ENCODE results near the gene CFAP61. TPM values are rescaled to one million over a fixed set of nuclear protein-coding genes. Genes with fewer than 3 reads are reported as not detected.

CFAP61 gene
- total RNA-seq, 1 donor from 2014 or later = not detected

DNA sequence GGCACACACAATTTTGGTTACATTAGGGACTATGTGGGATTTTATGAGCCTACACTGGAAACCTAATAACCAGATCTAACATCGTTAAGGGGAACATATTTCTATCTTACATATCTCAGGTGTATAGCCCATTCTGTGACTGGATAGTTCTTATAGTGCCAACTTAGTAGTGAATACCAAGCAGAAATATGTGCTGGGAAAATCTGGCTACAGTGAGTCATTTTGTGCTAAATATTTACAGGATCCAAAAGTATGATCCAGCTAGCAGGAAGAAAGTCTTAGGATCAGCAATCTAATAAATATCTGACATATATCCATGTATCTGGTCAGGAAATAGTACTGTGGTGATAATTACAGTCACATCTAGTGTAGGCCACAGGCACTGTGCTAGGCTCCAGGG, 221.0 kb downstream of the CFAP61 start:
- no peak for DNase-seq (ENCODE audit: low read depth in 2 of 2)

DNA sequence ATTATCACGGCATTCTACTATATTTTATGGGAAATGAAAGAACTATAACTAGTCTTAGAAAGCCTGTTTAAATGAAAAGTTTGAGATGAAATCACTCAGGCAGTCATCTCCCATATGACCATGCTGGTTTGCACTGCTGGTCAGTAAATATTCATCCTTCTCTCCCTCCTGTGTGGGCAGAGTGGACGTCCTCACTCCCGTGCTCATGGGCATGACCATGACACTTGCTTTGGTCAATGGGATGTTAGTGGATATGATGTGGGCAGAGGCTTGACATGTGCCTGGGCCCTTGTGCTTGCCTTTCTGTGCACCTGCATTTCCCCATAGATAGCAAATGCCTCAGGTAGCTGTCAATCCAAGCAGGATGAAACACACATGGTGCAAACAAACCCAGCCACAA, 222.5 kb downstream of the CFAP61 start:
- DNase-seq (ENCODE audit: low read depth in 2 of 2) = no peak

DNA sequence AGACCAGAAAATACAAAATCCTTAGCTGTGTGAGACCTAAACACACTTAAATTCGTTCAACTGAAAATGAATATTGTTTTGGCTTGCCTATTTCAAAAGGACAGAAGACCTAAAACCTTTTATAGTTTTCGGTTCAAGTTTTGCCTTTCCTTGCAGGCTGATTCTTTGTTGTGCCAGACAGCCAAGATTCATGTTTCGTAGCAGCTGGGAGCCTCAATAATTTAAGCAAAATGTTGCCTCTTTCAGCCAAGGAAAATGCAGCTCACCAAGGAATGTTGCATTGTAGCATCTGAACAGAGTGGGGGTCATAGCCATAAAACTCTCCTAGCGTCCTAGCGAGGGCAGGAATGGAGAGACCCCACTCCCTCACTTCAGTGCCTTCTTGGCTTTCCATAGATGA, 223.3 kb downstream of the CFAP61 start:
- no peak for DNase-seq (ENCODE audit: low read depth in 2 of 2)

DNA sequence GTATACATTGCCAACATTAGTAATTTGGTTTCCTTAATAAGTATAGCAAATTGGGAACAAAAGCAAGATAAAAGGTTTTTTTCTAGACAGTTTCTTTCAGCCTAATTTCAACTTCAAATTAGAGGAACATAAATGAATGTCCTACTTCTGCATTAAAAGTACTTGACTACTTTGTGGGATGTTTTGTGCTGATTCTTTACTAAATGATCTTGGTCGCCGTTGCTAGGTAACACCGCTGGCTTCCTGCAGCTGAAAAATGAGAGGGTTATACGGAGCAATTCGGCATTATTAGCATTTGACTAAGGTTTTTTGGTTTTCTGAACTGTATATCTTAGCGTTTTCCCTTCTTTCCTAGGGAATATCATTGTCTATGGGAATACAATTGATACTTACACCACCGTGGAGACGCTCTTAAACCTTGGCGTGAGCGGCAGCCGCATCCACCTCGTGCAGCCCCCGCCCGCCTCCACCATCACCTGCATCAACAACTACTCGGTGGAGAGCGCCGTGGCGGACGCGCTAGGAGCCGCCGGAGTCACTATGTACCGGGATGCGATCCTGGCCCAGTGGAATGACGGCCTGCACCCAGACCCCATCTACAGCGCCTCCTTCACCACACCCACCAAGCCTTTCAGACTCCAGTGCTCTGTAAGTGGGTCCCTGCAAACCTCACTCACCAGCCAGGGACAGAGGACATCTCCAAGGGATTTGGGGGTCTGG, 224.6 kb downstream of the CFAP61 start:
- DNase-seq (ENCODE audit: low read depth in 2 of 2) = no peak

DNA sequence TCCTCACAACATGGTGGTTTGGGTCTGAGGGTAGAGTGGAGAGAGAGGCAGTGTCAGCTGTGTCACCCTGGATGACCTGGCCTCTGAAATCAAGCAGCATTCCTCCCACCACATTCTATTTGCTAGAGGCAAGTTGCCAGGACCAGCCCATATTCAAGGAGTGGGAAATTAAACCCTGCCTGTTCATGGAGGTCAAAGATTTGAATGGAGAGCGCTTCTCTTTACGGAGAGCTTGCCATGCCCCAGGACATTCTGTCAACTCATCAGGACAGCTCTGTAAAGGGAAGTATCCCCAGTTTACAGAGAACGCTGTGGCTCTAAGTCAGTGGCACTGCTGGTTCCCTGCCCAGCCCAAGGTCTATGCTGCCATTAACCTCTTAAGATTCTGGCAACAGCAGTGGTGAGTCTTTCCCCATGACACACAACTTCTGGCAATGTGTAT, 225.6 kb downstream of the CFAP61 start:
- DNase-seq (ENCODE audit: low read depth in 2 of 2) = no peak

DNA sequence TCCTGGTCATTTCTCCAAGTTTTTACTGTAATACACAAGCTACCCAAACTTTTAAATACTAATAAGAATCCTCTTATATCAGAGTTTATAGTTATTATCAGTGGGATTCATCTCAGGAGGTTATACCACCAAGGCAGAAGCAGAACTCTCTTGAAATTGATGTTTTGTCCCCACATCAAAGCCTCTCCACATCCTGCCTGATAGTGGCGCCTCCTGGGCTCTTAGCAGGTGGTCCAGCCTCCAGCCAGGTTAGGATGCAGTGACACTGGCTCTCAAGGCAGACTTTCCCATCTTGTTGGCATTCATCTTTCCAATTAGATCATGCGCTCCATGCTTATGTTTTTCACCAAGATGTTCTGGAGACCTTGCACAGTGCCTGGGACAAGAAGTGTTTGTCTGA, 233.7 kb downstream of the CFAP61 start:
- no peak for DNase-seq (ENCODE audit: low read depth in 2 of 2)

DNA sequence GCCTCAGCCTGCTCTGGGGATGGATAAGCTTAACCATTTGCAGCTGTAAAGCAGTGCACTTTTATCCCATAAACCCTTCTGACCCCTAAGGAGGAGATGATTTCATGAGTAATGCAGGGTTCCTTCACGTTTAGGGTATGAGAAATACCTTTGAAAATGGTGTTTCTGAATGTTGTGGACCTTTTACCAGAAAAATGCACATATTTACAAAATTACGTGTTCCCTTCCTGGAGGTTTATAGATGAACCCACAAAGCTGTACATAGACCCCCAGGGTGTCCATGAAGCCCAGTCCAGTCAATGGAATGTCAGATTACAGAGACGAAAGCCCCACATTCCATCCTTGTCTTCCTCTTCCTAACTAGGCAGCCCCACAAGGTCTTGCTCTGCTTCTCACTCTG, 237.0 kb downstream of the CFAP61 start:
- no peak for DNase-seq (ENCODE audit: low read depth in 2 of 2)

DNA sequence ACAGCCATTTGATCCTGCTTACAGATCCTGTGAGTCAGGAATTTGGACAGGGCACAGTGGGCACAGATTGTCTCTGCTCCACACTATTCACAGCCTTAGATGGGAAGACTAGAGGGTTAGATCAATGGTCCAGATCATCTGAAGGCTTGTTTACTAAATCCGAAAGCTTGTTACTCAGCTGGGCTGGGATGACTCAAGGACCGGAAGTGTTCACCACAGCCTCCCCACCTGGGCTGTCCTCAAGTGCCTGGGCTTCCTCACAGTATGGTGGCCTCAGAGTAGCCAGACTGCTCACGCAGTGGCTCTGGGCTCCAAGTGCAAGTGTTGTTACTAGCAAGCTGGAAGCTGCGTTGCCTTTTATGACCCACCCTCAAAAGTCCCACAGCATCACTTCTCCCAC, 240.1 kb downstream of the CFAP61 start:
- no peak for DNase-seq (ENCODE audit: low read depth in 2 of 2)

DNA sequence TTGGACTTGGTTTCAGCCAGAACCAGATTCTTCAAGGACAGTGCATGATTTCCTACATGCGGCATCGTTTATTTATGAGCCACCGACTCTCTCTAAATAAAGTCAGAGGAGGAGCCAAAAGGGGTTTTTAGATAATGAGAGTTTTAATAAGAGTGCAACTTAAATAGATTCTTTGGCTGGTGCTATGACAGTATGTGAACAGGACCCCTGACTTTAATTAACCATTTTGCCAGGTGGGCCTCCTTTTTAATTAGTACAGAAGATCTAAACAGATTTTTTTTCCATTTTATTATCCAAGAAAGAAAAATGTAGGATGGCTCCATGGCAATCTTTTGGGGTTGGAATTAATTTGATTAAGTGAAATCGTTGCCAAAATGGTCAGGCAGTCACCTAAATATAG, 240.8 kb downstream of the CFAP61 start:
- no peak for DNase-seq (ENCODE audit: low read depth in 2 of 2)

DNA sequence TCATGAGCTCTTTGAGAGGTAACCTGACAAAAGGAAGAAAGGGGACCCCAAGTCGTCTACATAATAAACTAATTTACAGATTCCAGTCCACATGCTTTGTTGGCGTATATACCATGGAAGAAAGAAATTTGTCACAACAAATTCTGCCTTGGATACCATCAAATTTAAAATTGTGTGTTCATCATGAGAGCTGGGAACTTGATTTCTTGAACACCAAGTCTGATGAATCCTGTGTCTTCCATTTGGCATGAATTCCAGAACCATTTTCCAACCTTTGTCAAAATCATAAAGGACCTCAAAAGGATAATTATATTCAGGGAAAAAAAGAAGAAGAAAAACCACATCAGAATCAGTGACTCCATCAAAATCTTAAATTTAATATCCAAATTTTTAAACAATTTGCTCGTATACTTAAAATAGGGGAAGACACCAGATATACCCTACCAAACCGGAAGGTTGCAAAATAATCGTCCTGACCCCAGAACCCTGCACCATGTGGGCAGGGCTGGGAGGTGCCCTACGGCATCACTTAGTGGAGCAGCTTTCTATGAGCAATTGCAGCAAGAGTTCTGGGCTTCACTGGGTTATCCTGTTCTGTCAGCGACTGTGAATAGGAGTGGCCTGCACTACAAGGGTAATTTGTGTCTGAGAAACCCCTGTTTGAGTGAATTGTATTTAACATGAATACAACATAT, 241.5 kb downstream of the CFAP61 start:
- no peak for DNase-seq (ENCODE audit: low read depth in 2 of 2)

DNA sequence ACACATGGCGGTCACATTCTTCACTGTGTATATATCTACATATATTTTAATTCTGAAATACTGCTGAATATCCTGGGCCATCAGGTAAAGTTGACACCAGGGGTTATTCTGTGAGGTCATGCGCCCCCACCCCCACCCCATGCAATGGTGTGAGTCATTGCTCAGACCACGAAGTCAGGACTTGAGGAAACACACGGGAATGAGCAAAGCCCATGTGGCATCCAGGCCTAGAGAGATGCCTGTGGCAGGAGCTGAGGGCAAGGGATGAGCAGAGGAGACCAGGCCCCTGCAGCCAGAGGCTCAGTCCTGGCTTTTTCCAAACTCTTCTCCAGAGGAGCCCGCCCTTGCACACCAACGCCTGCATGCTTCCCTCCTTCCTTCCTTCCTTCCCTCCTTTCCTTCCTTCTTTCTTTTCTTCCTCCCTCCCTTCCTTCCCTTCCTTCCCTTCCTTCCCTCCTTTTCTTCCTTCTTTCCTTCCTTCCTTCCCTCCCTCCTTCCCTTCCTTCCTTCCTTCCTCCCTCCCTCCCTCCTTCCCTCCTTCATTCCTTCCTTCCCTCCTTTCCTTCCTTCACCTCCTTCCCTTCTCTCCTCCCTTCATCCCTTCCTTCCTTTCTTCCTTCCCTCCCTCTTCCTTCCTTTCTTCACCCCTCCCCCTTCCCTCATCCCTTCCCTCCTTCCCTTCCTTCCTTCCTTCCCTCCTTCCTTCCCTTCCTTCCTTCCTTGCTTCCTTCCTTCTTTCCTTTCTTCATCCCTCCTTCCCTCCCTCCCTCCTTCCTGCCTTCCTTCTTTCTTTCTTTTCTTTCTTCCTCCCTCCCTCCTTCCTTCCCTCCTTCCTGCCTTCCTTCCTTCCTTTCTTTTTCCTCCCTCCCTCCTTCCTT, 243.5 kb downstream of the CFAP61 start:
- no peak for DNase-seq (ENCODE audit: low read depth in 2 of 2)

DNA sequence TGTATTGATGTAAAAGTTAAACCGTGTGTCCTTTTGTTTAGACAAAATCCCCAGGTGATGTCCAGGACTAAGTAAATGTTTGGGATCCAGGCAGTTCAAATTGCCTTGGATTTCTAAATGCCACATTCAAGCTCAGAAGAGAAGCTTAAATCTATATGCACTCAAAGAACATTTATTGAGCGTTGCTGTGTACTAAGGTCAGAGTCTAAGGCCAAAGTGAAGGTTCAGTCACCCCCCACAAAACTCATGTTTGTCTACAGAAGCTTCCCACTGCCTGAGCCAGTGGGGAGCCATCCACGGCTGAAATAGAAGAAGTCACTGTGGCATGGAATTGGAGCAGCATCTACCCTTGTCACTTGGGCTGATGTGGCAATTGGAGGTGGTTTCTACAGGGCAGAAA, 244.8 kb downstream of the CFAP61 start:
- no peak for DNase-seq (ENCODE audit: low read depth in 2 of 2)

DNA sequence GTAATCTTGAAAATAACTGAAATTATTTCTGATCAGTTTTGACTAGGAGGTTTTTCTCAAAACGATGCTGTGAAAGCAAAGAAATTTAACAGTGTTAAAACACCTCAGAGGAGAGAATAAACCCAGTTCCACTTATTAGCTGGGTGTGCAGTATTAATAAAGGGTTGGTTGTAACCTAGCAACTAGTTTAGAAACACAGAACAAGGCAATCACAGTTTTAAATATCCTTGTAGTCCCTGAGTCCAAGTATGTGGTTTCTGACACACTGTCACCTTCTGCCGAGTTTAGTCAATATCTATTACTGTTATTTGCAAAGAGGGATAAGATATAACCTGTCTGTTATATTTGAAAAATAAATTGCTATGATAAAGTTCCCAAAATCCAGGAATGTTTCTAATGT, 245.4 kb downstream of the CFAP61 start:
- DNase-seq (ENCODE audit: low read depth in 2 of 2) = no peak

DNA sequence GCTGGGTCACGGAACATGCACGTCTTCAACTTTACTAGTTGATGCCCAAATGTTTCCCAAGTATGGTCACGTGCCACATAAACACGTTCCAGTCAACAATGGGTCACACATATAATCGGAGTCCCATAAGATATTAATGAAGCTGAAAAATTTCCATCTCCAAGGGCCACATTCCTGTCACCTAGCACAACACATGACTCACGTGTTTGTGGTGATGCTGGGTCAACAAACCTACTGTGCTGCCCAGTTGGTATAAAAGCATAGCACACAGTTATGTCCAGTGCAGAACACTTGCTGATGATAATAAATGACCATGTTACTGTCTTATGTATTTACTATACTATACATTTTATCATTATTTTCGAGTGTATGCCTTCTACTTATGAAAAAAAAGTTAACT, 247.6 kb downstream of the CFAP61 start:
- DNase-seq (ENCODE audit: low read depth in 2 of 2) = no peak

DNA sequence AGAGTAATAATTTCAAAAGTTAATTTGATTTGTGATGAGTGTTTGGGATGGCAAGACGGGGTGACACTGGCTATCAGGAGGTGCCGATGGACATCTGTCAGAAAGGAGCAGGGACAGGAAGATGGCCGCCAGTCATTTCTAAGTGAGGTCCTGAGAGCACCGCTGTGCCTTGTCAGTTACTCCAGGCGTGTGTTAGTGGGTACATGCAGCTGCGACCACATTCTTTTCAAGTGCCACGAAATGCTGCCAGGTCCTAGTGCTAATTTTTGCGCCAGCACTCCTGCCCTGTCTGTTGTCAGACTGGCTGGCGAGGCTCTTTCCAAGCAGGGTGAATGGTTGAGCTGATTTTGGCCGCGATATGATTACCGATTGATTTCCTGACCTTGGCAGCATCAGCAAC, 251.0 kb downstream of the CFAP61 start:
- DNase-seq (ENCODE audit: low read depth in 2 of 2) = no peak

DNA sequence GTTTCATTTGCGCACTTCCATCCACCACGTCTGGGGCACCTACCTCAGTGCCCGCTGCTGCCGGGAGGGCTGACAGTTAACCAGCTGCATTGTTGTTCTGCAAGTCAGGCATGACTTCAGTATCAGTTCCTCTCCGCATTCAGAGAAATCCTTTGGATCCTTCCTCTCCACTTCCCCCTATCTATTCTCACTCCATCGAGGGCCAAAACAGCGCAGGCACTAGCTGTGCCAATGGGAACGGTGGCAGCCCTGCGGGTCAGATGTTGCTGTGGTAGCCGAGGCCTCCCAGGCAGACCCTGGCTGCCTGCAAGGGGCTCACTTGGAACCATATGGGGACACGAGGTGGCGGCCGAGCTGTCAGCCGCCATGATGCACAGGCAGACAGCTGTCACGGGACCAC, 251.4 kb downstream of the CFAP61 start:
- DNase-seq (ENCODE audit: low read depth in 2 of 2) = no peak

DNA sequence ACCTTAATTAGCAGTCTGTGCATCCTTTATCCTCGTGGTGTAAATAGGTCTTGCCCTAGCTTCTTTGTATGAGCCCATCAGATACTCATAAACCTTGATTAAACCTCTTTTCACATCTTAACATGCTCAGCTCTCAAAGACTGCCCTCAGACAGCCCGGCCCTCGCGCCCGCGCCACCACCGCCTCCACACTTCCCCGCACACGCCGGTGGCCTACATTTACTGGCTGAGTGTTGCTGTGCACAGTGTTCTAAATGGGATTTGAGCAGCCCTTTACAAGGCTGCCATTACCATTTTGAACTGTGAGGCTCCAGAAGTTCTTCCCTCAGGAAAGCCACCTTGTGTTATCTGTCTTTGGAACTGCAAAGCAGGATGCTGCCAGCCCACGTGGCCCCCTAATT, 252.6 kb downstream of the CFAP61 start:
- no peak for DNase-seq (ENCODE audit: low read depth in 2 of 2)

DNA sequence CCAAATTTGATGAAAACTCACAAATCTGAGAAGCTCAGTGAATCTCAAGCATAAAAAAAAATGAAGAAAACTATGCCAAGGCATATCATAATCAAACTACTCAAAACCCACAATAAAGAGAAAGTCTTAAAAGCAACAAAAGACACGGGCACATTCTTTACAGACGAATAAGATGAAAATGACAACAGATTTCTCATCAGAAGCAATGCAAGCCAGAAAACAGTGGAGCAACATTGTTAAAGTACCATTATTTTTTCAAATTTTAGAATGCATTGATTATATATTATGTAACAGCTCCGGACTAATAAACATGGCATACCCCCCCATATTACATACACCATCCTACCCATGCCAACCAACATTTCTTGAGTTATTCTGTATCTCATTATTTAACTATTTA, 260.2 kb downstream of the CFAP61 start:
- DNase-seq (ENCODE audit: low read depth in 2 of 2) = no peak

DNA sequence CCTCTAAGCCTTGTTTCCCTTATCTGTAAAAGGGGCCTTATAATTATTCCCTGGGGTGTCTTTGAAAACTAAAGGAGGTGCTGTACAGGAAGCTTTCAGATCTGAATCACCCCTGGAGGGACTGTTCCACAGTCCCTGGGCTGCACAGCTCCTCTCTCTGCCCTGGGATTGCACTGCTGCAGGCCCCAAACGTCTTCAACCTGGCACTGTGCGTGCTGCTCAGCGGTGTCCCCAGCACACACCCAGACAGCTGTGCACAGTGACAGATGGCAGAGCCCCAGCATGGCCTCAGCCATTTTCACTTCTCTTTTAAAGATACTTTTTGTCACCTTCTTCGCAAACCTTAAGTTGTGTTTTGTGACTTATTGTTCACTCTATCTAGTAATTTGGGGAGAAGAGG, 264.9 kb downstream of the CFAP61 start:
- no peak for DNase-seq (ENCODE audit: low read depth in 2 of 2)

DNA sequence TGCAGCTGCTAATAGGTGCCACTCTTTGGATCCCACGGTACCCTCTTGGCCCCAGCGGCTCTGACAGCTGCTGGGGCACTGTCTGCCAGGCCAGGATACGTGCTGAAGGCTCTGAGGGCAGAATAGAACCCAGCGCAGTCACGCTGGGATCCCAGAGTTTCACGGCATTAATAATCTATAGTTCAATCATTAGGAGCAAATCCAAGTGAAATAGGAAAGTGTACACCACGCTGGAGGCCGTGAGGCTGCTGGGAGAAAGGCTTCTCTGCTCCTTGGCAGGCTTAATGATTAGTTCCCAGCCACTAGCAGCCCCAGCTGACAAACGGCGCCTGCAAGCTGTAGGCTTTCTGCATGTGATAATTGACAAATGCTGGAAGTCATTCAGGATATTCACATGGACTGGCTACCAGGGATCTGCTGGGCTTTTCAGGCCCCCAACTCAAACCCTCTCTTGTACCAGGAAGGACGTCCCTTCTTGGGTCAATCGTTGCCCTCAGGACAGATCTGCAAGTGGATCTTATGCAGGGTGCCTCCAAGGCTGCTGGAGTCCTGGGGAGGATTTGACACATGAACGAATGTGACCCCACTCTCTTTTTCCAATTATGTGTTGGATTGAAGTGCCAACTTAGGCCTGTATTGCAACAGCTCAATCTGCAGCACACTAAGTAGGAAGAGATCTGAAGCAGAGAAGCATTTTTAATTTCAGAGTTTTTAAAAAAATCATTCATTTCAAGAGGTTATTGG, 265.5 kb downstream of the CFAP61 start:
- DNase-seq (ENCODE audit: low read depth in 2 of 2) = no peak

DNA sequence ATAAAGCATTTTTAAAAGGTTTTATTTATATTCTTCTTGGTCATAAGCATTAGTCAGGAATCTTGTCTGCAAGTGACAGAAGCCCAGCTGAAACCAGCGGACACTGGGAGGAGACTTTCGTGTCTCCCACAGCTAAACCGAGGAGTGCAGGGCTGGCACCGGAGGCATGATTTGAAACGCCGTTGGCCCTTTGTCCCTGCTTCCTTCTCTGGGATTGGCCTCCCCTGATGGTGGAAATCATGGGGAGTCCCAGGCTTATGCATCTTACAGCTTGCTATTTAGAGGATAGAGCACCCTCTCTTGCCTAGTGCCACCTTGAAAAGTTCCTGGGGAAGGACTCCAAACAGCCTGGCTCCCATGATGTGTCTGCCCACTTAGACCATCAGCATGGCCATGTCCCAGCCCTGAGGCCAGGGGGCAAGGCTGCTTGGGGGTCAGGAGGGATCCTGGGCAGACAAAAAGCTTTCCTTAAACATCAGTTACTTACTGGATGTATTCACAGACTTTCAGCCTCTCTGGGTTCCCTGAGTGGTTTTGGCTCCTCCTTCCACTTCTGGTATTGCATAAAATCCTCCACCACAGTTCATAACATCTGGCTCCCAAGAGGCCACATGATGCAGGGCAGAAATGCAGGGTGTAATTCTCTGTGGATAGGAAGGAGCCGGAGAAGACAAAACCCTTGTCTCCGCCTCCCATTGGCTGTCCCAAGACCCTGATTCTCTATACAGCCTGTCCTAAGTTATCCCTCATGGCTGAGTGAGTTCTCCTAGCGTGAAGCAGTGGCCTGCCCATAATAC, 266.2 kb downstream of the CFAP61 start:
- DNase-seq (ENCODE audit: low read depth in 2 of 2) = no peak
